Measurements from ENCODE around the gene GPAM. TPM values are rescaled to one million over a fixed set of nuclear protein-coding genes. Genes with fewer than 3 reads are reported as not detected.

GPAM gene
- total RNA-seq, 1 donor from 2014 or later = 6.9 TPM

DNA sequence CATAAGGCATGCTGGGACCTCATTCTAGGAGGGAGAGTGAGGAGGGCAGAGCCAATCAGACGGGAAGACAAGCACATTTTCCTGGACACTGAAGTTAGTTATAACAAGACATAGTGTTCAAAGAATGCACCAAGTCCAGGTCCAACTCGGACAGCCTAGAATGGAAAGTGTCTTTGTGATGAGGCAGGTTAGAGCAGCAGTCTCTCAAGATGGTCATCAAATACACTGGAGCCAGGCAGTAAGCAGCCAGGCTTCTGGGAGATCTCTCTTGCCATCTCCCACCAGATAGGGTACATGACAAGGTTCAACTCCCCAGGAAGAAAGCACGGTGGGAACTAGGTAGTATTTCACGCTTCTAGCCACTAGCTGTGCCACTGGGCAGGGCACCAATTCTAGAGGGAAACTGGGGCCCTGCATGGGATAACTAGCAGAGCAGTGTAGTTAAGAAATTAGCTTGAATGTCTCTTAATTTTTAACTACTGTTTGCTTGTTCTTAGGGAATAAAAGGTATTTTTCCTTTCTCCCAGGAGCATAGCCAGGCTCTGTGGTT lies 7.6 kb upstream of the GPAM start:
- Histone ChIP-seq H3K27me3 (no peaks in the 10 kb centered on the region), H3K4me3 (no peak overlapping the region), H3K27ac (no peak overlapping the region), H3K4me1 (no peaks in the 10 kb centered on the region), H3K9me3 (no peaks in the 10 kb centered on the region), H3K36me3 (no peaks in the 10 kb centered on the region)
- intact Hi-C loops (cut with DNase I) = no loop called here
- DNase-seq (ENCODE audit: extremely low spot score in 2 of 2) = no peak
- TF ChIP-seq POLR2AphosphoS5 (IDR thresholded peaks at IDR 0.05; ENCODE audit: insufficient read depth in 1 of 2, low read depth in 1 of 2) (no peak), POLR2A (IDR thresholded peaks at IDR 0.05) (no peak)
- TF ChIP-seq, protein P1, sequence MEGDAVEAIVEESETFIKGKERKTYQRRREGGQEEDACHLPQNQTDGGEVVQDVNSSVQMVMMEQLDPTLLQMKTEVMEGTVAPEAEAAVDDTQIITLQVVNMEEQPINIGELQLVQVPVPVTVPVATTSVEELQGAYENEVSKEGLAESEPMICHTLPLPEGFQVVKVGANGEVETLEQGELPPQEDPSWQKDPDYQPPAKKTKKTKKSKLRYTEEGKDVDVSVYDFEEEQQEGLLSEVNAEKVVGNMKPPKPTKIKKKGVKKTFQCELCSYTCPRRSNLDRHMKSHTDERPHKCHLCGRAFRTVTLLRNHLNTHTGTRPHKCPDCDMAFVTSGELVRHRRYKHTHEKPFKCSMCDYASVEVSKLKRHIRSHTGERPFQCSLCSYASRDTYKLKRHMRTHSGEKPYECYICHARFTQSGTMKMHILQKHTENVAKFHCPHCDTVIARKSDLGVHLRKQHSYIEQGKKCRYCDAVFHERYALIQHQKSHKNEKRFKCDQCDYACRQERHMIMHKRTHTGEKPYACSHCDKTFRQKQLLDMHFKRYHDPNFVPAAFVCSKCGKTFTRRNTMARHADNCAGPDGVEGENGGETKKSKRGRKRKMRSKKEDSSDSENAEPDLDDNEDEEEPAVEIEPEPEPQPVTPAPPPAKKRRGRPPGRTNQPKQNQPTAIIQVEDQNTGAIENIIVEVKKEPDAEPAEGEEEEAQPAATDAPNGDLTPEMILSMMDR (IDR thresholded peaks at IDR 0.05) = no peak

DNA sequence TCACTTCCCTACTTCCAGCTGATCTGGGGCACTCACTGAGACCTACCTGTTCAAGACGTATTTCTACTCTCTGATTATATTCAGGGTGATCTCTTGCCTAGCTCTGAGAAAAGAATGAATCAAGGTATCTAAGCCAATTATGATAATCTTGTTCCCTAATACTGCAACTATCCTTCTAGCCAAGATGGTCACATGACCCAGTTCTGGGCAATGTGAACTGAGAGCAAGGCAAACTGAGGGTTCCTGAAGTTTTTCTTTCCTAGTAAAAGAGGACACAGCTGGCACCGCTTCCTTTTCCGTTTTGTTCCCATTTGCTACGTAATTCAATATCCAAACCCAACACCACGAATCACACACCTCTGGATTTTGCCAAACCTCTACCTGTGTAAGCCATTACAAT lies 5.9 kb upstream of the GPAM start:
- no peaks in the 10 kb centered on the region for H3K36me3 ChIP-seq
- no peaks in the 10 kb centered on the region for H3K27me3 ChIP-seq
- H3K4me1 ChIP-seq = peaks cover under 1% of the 10 kb centered on the region
- no peak overlapping the region for H3K27ac ChIP-seq
- TF ChIP-seq, protein P1 (IDR thresholded peaks at IDR 0.05) = no peak
- TF ChIP-seq POLR2AphosphoS5 (IDR thresholded peaks at IDR 0.05; ENCODE audit: insufficient read depth in 1 of 2, low read depth in 1 of 2) (no peak), POLR2A (IDR thresholded peaks at IDR 0.05) (no peak)
- DNase-seq (ENCODE audit: extremely low spot score in 2 of 2) = no peak
- no peak overlapping the region for H3K4me3 ChIP-seq
- intact Hi-C loops (cut with DNase I) = no loop called here
- no peaks in the 10 kb centered on the region for H3K9me3 ChIP-seq

DNA sequence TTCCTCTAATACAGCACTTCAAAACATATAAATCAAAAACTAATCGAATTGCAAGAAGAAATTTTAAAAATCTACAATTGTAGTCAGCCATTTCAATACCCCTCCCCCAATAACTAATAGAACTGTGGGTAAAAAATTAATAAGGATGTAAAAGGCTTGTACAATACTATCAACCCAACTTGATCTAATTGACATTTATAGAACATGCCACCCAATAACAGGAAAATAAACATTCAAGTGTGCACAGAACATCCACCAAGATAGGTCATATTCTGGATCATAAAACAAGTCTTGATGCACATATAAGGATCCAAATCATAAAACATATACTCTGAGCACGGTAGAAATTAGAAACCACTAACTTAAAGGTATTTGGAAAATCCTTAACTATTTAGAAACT lies 4.0 kb upstream of the GPAM start:
- TF ChIP-seq POLR2AphosphoS5 (IDR thresholded peaks at IDR 0.05; ENCODE audit: insufficient read depth in 1 of 2, low read depth in 1 of 2) (no peak), POLR2A (IDR thresholded peaks at IDR 0.05) (no peak)
- TF ChIP-seq, protein P1 (IDR thresholded peaks at IDR 0.05) = no peak
- Histone ChIP-seq H3K36me3 (no peaks in the 10 kb centered on the region), H3K27ac (no peak overlapping the region), H3K4me1 (peaks cover 12% of the 10 kb centered on the region), H3K9me3 (no peaks in the 10 kb centered on the region), H3K27me3 (no peaks in the 10 kb centered on the region), H3K4me3 (no peak overlapping the region)
- intact Hi-C loops (cut with DNase I) = no loop called here
- DNase-seq (ENCODE audit: extremely low spot score in 2 of 2) = no peak

DNA sequence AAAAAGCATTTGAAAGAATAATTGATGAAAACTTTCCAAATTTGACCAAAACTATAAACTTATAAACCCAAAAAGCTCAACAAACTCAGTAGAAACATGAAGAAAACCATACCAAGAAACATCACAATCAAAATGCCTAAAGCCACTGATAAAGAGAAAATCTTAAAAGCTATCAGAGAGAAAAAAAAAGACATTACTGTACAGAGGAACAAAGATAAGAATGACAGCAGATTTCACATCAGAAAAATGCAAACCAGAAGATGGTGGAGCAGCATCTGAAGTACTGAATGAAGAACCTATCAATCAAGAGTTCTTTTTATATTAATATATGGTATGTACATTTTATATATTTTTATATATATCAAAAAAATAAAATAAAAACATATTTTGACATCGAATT lies 2.4 kb upstream of the GPAM start:
- H3K27ac ChIP-seq = no peak overlapping the region
- H3K4me3 ChIP-seq = no peak overlapping the region
- H3K9me3 ChIP-seq = no peaks in the 10 kb centered on the region
- DNase-seq (ENCODE audit: extremely low spot score in 2 of 2) = no peak
- H3K36me3 ChIP-seq = no peaks in the 10 kb centered on the region
- no peaks in the 10 kb centered on the region for H3K27me3 ChIP-seq
- H3K4me1 ChIP-seq = peaks cover 14% of the 10 kb centered on the region
- TF ChIP-seq POLR2A (IDR thresholded peaks at IDR 0.05) (no peak), POLR2AphosphoS5 (IDR thresholded peaks at IDR 0.05; ENCODE audit: insufficient read depth in 1 of 2, low read depth in 1 of 2) (no peak)
- TF ChIP-seq, protein P1 (IDR thresholded peaks at IDR 0.05) = no peak
- intact Hi-C loops (cut with DNase I) = no loop called here

DNA sequence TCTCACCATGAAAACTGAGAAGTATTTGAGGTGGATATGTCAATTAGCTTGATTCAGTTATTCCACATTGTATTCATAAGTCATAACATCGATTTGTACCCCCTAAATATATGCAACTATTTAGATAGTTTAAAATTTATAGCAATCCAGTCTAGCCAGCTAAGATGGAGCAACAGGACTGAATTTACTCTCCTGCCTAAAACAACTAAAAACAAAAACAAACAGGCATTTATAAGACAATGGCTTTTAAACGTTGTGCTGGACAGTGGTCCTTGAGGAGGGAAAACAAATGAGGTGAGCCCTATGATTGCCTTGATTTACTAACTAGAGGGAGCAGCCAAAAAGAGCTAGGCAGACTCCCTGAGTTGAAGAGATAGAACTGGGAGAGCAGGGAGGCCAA lies 814 bp upstream of the GPAM start:
- H3K36me3 ChIP-seq = peaks cover 0 to 9% of the 10 kb centered on the region in 2 donors
- peaks cover 14% of the 10 kb centered on the region for H3K4me1 ChIP-seq
- intact Hi-C loops (cut with DNase I) = no loop called here
- no peak for TF ChIP-seq POLR2AphosphoS5 (IDR thresholded peaks at IDR 0.05; ENCODE audit: insufficient read depth in 1 of 2, low read depth in 1 of 2)
- TF ChIP-seq, protein P1 (IDR thresholded peaks at IDR 0.05) = no peak
- no peak for TF ChIP-seq POLR2A (IDR thresholded peaks at IDR 0.05)
- H3K4me3 ChIP-seq = peak overlapping the region; percentile 90 to 92
- DNase-seq (ENCODE audit: extremely low spot score in 2 of 2) = no peak
- no peaks in the 10 kb centered on the region for H3K27me3 ChIP-seq
- peak overlapping the region; percentile 49 for H3K27ac ChIP-seq
- no peaks in the 10 kb centered on the region for H3K9me3 ChIP-seq

Measured in vagina (tissue), 2 donors.